GM21390 (cell line): ENCODE measurements around the gene ACTN3.
"Not testable (repeated sequence)": the region's sequence is repeated elsewhere in the genome, so short reads cannot be mapped to it uniquely, and the experiment has no call there.

Experiments used
- ATAC-seq: cut with Tn5 transposase; IDR thresholded peaks from one replicate; pipeline ENCODE4 v1.9.1; 2021; ENCODE audit not compliant: unreplicated experiment

ACTN3 gene

GRCh38 chr11:66564538-66564937 lies 17.8 kb downstream of the ACTN3 start:
- ATAC-seq = no peak

DNA sequence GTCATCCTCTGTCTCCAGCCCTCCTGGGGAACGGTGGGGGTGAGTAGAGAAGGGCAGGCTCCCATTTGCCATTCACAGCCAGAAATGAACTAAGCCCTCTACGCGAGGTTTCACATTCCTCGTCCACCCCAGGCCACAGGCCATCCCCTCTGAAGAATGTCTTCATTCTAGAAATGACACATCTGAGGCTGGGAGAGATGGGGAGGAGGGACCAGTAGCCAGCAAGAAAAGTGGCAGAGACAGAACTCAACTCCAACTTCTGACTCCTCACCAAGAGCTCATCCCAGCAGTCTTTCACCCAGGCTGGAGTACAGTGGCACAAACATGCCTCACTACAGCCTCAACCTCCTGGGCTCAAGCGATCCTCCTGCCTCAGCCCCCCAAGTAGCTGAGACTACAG lies 18.3 kb downstream of the ACTN3 start:
- no peak for ATAC-seq

DNA sequence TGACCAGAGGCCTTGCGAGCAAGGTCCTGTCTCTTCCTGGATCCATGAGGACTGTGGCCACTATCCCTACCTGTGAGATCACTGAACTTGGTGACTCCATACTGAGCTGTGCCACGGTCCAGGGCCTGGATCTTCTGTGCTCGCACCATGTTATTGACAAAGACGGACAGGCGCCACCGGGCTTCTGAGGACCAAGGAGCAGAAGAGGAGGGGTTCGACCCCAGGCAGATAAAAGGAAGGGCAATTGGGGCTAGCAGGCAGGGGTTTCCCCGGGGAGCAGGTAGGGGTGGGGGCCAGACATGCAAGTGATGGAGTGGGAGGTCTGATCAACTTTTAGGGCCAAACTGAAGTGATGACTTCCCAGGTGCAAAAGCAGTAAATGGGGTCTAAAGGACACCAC lies 19.5 kb downstream of the ACTN3 start:
- ATAC-seq = no peak

- no peak for ATAC-seq
Observed at GRCh38 chr11:66567787-66568123, 21.1 kb downstream of the ACTN3 start.

DNA sequence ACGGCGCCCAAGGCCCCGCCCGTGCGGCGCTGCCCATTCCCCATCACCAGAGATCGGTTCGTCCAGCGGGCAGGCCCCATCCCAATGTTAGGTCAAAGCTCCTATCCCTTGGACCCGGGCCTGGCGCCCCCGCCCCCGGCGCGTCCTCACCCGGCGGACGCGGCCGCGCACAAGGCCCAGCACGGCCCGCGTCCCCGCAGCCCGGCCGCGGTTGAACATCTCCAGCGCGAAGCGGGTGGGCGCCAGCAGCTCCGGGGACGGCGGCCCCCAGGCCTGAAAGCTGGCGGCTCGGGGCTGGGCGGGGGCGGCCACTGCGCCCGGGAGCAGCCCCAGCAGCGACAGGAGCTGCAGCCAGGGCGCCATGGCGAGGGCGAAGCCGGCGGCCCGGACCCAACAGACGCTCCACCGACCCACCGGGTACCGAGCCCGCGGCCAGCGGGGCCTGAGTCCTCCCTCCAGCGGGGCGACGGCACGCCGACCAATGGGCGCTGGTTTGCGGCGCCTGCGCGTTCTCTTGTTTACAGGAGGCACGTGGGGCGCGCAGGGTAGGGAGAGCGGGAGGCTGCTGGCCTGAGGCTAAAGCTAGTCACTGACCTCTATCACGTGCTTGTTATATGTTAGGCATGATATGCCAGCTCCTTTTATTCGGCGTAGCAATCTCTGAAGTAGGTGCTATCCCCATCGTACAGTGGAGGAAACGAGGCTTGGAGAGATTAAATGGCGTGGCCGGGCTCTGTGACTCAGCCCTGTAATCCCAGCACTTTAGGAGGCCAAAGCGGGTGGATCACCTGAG lies 21.6 kb downstream of the ACTN3 start, which contains the start of gene CTSF:
CTSF (minus strand) TSS at position 483 of the 793 bp plus-strand sequence; CDS start at position 363, 120 bp downstream.
- no peak for ATAC-seq

DNA sequence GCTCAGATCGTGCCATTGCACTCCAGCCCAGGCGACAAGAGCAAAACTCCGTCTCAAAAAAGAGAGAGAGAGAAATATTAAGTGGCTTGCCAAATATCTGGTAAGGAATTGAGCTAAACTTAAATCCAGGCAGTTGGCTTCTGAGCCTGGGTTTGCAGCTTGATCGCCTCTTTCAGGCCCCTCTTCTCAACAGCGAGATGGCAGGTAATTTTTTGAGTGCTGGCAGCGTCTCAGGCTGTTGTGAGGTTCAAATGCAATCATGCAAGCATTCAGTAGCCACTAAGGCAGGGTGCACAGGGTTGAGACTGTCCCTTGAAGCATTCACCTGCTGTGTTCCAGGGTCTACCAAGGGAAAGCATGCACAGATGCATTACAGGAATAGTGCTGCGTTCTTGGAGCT lies 22.4 kb downstream of the ACTN3 start:
- no peak for ATAC-seq

- no peak for ATAC-seq
Observed at GRCh38 chr11:66570079-66570849, 23.6 kb downstream of the ACTN3 start.

GRCh38 chr11:66570850-66571180 lies 24.1 kb downstream of the ACTN3 start:
- no peak for ATAC-seq

DNA sequence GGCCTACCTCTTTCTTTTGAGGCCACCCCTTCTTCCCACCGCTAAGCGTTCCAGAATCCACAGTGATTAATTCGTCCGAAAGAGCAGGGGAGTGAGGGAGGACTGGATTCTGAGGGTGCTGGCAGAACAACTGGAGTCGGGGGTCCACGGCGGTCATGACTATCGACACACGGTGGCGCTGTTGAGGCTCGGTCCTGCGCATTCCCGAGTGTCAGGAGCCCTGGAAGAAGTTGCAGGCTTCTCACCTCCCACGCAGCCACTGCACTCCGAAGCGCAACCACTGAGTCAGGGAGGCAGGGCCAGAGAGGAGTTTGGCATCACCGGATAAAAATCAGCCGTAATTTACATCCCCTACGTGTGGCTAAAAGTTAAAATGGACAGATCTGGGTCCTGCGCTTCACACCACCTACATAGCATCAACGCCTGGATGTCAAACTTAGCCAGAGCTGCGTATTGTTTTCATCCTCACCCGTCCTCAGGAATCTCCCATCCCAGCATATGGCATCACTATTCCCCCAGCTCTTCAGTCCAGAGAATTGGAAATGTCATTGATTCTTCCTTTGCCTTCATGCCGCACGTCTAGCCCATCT lies 32.4 kb downstream of the ACTN3 start:
- no peak for ATAC-seq

GRCh38 chr11:66580803-66581202 lies 34.1 kb downstream of the ACTN3 start:
- no peak for ATAC-seq

DNA sequence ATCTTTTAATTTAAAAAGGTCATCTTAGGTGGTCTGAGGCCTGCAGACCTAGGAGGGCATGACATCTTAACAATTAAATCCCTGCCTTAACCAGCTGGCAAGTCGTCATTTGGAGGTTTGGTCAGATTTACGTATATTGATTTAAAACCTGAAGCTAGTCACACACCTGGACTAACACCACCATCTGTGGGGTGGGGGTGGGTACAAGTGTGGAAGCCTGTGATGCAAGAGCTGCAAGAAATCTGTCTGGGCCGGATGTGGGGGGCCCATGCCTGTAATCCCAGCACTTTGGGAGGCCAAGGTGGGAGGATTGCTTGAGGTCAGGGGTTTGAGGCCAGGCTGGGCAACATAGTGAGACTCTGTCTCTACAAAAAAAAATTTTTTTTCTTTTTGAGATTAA lies 34.6 kb downstream of the ACTN3 start:
- no peak for ATAC-seq

DNA sequence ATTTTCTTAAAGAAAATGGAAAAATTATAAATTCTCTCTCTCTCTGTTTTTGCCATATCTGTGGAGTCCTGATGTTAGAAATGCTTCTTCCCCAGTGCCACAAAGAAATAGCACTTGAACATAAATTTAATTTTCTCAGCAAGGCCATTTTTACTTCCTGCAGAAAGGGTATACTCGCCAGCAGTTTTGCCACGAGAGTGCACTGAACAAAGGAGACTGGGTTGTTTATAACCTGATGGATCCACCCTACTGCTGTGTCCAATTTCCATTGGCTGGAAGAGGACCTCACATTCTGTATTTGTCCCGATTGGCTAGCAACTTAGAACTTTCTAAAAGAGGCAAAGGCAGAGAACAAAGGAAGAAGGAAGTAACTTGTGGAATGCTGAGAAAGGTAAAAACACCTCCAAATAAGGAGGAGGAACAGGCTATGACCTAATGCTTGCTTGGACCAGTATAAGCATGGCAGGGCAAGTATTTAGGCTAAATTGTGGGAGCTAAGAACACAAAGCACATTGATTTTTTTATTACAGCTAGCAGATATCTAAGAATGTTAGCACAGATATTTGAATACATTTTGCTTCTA lies 36.0 kb downstream of the ACTN3 start:
- not testable (repeated sequence) for ATAC-seq

- ATAC-seq = not testable (repeated sequence)
Observed at GRCh38 chr11:66585447-66585846, 38.7 kb downstream of the ACTN3 start.

DNA sequence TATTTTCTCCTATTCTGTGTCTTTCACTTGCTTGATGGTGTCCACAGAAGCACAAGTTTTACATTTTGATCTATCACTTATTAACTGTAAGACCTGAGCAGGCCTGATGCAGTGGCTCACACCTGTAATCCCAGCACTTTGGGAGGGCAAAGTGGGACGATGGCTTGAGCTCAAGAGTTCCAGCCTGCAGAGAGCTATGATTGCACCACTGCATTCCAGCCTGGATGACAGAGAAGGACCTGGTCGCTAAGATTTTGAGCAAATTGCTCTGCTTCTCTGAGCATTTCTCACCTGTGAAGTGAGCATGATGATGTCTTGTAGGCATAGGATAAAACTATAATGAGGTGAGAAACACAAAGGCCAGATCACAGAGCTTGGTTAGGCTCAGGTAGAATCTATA lies 39.4 kb downstream of the ACTN3 start:
- no peak for ATAC-seq

- ATAC-seq = not testable (repeated sequence)
Observed at GRCh38 chr11:66589315-66589714, 42.6 kb downstream of the ACTN3 start.

DNA sequence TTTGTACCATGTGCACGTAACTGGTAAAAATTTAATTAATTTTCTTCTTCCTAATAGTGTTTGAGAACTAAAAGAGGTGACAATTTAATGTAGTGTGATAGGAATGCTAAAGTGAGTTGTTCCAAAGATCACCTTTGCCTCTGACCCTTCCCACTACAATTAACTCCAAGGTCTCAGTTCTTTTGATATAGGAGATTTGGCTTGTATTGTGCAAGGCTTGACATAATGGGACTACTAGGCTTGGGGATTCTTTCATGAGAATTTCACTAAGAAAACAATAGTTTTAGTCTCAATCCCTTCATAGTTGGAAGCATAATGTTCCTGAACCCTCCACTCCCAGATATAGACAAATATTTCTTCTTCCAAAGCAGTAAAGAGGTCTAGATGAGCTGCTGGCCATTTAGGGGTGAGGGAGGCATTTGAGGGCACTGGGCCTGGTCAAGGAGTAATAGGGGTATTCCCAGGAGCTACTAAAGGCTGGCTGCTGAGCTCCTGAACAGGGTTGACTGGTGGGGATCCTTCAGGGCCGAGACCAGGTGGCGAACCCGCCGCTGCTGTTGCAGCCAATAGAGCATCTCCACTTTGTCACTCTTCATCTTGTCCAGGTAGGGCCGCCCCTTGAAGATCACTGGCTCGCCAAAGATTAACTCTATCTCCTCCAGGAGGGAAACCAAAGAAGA lies 43.4 kb downstream of the ACTN3 start:
- ATAC-seq = no peak

GRCh38 chr11:66591175-66591574 lies 44.5 kb downstream of the ACTN3 start:
- ATAC-seq = no peak

- peak; percentile 91 for ATAC-seq
Observed at GRCh38 chr11:66592457-66593302, 46.0 kb downstream of the ACTN3 start, which contains the start of the genes CCDC87 and CCS. Gene CCDC87, minus strand, starts transcription at chr11:66593063. Its CDS starts 48 bp downstream, at chr11:66593015. Gene CCS, plus strand, starts transcription at chr11:66593185. Its CDS starts 77 bp downstream, at chr11:66593262.

DNA sequence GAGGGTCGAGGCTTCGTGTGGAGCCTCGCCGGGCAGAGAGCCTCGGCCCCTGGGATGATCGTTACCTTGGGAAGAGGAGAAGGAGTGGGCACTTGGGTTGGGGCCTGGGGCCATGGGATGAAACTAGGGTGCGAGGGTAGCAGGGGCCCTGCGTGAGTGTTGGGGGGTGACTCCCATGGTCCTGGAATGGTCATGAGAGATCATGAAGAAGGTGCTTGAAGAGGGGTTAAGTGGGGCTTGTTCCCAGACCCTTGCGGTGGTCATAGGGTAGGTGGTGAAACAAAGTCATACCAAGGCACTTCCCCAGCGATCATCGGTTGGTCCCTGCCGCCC lies 46.6 kb downstream of the ACTN3 start:
- peak; percentile 4 for ATAC-seq

GRCh38 chr11:66593650-66594049 lies 46.9 kb downstream of the ACTN3 start:
- no peak for ATAC-seq
